ENCODE measurements around the gene SLIT3.

DNA sequence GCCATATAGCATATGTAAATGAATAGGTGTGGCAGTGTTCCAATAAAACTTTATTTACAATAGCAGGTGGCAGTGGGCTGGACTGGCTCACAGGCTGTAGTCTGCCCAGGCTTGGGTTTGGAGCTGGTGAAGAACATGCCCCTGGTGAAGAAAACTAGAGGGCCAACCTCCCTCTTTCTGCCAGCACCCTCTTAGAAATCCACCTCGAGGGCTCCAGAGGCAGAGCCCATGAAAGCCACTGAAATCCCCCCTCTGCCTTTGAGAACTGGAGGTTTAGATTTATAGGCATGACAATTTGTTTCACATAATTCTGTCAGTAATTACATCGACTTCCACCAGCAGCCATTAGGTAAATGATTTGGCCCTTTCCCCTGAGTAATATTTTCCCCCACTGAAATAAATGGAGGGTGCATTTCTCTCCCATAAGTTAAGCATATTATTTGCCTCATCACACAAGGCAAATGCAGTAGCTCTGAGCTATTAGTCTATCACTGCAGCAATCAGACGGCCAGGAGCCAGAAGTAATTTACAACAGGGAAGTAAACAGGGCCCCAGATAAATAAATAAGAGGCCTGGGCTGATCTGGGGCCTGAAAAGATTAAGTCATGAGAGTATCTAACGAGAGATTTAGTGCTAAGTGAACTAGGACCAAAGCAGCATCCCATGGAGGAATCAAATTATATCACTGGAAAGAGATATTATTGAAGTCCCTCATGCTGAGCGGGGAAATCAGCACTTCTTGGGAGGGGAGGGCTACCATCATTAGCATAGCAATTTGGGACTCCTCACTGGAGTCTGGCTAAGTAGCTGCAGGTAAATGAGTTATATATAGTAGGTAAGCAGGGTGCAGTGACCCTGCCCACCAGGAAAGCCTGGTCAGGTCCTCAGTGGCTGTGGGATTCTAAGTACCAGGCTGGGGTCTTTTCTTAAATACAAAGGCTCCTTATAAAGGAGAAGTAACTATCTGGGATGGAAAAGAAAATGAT is 123.9 kb downstream of the SLIT3 start:
- TF ChIP-seq CTCF (IDR thresholded peaks at IDR 0.05) (no peak), POLR2A (IDR thresholded peaks at IDR 0.05) (no peak)
